HG03135 (cell line): ENCODE measurements around the gene RLN3.

Source experiments
- ATAC-seq: cut with Tn5 transposase; IDR thresholded peaks from one replicate; pipeline ENCODE4 v1.9.1; 2021; ENCODE audit warnings: mild to moderate bottlenecking, moderate library complexity; ENCODE audit not compliant: unreplicated experiment

Gene RLN3

DNA sequence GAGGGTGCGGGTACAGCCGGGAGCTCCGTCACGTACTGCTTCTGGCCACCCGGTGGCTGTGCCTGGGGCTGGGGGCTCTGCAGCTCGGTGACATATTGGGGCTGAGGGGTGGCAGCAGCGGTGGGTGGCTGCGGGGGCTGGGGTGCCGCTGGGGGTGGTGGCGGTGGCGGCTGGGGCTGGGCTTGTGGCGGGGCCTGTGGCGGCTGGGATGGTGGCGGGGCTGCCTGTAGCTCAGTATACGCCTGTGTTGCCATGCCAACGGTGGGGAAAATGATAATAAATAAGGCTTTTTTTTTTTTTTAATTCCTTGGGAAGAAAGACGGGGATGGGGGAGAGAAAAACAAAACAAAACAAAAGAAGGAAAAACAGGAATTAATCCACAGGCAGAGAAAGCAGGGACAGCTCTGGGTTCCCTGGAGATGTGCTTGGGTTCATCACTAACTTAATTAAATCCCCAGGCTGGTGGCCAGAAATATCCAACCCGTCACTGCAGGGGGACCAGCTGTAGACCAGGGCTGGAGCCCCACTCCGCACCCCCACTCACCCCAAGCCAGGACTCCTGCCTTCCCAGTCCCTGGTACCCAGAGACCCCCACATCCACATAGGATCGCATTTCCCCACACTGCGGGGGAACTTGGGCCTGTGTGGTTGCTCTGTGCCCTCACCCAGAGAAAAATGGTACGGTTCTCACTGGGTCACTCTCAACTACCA lies 34.2 kb upstream of the RLN3 start:
- no peak for ATAC-seq

DNA sequence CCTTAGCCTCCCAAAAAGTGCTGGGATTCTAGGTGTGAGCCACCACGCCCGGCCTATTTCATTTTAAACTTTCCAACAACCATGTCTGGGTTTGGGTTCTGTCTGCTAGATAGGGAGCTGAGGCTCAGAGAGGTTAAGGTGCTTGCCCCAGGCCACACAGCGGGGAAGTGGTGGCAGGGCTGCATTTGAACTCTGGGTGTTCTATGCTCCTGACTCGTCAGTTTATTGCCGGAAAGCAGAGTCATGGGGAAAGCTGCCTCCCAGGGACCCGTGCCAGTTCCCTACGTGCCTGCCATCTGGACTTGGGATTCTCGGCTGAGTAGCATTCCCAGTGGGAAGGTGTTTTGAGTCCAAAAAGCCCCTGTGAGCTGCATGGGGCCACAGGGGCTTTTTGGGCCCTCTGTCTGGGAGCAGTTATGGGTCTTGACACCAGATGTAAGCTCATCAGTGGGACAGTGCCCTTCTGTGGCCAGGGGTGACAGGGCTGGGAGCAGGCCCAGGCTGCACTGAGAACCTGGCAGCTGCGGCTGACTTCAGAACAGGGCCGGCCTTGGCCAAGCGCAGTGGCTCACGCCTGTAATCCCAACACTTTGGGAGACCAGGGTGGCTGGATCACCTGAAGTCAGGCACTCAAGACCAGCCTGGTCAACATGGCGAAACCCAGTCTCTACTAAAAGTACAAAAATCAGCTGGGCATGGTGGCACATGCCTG lies 32.8 kb upstream of the RLN3 start:
- no peak for ATAC-seq

DNA sequence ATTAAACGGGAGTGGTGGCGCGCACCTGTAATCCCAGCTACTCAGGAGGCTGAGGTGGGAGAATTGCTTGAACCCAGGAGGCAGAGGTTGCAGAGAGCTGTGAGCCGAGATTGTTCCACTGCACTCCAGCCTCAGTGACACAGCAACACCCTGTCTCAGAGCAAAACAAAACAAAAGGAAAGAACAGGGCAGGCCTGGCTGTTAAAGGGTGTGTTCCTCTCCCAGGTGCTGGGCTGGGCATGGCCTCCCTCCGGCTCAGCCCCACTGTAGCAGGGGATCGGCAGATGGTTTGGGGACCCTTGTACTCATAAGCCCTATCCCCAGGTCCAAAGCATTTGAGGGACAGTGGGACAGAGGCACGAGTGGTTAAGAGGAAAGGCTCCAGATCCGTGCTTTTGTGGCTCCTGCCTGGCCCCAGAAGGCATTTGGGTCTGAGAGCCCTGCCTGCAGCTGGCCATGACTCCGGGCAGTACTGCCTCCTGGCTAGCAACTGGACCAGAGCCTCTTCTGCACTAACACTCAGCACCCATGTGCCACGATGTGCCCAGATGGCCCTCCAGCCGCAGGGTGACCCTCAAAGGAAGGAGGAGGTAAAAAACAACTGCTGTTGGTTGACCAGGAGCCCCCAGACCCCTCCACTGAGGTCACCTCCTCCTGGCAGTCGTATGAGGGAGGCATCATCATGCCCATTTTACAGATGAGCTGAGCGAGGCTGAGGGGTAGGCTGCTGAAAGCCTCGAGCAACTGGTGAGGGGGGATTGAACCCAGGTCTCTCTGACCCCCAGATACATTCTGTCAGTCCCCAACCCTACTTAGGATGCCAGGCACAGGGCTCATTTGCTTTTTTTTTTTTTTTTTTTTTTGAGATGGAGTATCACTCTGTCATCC lies 31.8 kb upstream of the RLN3 start:
- ATAC-seq = no peak

DNA sequence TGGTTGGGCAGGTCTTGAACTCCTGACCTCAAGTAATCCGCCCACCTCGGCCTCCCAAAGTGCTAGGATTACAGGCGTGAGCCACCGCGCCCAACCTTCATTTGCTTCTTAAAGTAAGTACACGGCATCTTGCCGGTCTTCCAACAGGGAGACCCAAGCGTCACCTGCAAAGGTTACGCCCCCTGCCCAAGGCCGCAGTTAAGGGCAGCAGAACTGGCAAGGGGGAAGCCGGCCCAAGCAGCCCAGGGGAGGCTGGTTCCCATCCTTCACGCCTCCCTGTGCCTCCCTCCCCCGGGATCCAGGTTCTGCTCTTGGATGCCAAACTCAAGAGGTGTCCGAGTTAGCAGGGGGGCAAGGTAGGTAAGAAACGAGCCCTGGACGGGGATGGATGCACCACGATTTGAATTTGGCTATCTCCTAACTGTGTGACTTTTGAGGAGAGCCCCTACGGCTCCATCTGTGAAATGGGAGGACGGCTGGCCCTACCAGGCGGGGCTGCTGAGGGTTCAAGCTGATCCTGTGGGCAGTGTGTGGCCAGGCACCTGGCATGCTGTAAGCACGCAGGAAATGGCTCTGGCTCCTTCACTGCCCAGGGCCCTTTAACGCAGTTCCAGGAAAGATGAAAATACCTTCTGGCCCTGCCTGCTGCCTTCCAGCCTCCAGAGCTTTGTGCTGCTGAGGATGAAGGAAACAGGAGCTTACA lies 30.9 kb upstream of the RLN3 start:
- no peak for ATAC-seq

DNA sequence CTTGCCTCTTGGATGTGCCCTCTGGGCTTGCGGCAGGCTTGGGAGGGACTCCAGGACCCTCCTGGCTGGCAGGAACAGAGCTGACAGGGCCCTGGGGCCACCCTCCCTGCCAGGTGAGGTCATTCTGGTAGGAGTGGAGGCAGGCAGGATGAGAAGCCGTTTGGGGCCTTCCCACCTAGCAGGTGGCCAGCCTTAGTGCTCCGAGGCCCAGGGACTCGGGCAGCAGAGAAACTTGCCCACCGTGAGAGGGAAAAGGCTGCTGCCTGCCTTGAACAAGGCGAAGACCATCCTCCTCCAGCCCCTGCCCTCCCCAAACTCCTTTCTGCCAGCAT lies 30.4 kb upstream of the RLN3 start:
- no peak for ATAC-seq

DNA sequence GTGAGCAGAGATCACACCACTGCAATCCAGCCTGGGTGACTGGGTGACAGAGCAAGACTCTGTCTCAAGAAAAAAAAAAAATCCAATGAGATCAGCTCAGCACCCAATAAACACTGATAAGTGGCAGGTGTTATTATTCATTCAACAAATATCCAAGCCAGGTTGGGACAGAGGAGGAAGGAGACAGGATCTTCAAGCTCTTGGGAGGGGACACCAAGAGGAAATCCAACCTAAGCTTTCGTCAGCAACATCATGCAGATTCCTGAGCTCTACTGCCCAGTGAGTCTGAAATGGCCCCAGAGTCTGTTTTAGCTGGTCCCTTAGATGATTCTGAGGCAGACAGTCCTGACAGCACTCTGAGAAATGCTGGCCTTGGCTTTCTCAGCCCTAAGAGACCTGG lies 29.5 kb upstream of the RLN3 start:
- ATAC-seq = no peak

DNA sequence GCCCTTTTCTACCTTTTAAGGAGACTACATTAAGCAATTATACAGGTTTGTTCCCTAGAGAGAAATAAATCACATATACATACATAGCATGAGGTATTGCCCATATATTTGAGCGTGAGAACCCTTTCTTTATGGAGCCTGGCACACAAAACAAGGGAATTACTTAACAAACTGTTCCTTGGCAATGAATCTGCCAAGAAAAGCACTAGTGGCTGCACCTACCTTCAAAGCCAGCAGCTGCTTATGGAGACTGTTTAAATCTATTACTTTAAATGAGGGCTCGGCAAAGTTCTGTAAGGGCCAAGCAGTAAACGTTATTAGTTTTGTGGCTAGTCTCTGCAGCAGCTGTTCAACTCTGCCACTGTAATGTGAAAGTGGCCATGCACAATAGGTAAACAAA lies 28.9 kb upstream of the RLN3 start:
- no peak for ATAC-seq

DNA sequence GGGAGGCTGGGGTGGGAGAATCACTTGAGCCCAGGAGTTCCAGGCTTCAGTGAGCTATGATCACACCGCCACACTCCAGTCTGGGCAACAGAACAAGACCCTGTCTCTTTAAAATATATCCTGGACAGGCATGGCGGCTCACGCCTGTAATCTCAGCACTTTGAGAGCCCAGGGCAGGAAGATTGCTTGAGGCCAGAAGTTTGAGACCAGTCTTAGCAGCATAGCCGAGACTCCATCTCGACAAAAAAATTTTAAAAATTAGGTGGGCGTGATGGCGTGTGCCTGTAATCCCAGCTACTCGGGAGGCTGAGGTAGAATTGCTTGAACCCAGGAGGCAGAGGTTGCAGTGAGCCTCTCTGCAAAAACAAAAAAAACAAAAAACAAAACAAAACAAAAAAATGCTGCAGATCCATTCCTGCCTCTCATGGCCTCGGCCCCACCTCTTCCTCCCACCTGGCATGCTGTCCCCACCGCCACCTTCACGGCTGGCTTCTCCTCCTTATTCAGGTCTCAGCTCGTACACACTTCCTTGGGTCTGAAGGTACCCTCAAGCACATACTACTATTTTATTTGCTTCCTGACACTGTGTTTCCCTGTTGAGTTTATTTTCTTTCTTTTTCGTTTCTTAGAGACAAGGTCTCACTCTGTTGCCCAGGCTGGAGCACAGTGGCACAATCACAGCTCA lies 27.1 kb upstream of the RLN3 start:
- no peak for ATAC-seq

DNA sequence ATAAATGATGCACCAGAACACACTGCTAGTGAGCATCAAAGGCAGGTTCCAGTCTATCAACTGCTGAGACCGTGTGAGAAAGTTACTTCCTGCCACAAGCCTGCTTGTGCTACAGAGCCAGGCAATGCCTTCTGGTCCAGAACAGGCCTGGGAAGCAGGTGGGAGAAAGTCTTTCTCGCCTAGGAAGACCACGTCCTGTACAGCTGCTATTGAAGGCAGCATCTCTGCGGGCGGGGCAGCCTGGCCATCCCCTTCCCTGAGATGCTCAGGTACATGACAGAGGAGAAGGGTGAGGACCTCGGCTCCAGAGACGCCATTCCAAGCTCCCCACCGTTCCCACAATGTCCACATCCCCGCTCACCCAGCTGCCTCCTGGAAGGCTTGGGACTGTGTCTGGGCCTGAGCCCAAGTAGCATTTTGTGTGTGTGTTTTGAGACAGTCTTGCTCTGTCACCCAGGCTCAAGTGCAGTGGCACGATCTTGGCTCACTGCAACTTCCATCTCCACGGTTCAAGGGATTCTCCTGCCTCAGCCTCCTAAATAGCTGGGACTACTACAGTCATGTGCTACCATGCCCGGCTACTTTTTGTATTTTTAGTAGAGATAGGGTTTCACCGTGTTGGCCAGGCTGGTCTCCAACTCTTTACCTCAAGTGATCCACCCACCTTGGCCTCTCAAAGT lies 25.2 kb upstream of the RLN3 start:
- ATAC-seq = no peak

DNA sequence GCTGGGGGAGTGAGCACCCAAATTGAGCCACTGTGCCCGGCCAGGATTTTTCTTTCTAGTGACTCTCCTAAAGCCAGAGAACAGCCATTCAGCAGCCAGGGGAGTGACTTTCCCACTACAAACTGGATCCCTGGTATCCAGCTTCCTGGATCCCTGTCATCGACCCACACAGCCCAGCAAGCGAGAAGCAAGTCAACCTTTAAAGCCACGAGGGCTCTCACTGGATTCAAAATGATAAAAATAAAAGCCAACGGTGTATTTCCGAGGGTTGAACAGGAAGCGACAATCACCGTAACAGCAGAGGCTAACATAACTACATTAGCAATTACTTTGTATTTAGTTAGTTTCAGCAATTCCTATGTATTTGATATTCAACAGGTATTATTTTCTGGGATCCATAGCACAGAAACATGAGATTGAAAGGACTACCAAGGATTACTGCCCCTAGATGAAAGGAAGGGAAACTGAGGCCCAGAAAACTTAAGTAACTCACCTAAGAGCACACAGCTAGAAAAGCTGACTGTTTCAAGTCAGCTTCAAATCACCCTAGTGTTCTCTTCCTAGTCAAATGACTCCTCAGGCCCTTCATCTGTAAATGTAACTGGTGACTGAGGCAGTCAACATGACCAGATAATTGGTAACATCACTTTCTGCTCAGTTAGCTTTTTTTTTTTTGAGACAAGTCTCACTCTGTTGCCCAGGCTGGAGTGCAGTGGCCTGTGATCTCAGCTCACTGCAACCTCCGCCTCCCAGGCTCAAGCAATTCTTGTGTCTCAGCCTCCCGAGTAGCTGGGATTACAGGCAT lies 24.5 kb upstream of the RLN3 start:
- ATAC-seq = no peak

DNA sequence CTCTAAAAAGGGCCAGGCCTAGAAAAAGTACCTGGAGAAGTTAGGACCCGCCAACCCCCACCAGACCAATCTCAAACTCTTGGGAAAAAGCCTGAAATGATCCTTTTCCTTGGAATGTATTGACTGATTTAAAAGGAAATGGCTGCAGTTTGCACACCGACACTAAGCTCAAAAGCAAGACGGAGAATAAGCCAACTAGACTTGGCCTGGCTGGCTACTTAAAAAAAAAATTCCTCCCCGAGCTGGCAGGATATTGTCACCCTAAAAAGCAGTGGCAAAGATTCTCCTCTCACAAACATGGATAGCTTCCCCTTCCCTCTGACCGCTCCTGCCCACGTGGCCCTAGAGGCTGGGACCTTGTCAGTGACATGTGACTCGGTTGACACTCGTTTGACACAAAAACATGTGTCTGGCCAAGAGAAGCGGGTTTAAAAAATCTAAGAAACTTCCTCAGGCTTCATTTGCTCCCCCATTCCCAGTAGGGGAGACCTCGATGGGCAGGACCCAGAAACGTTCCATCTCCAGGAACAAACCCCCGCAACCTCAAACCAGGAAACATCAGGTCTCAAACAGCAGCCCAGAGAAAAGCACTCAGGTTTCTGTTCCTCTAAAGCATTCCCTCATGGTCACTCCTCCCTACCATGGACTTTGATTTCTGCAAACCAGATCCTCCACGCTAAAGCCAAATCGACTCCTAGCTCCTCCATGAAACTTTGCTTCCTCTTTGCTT lies 23.2 kb upstream of the RLN3 start:
- ATAC-seq = no peak

DNA sequence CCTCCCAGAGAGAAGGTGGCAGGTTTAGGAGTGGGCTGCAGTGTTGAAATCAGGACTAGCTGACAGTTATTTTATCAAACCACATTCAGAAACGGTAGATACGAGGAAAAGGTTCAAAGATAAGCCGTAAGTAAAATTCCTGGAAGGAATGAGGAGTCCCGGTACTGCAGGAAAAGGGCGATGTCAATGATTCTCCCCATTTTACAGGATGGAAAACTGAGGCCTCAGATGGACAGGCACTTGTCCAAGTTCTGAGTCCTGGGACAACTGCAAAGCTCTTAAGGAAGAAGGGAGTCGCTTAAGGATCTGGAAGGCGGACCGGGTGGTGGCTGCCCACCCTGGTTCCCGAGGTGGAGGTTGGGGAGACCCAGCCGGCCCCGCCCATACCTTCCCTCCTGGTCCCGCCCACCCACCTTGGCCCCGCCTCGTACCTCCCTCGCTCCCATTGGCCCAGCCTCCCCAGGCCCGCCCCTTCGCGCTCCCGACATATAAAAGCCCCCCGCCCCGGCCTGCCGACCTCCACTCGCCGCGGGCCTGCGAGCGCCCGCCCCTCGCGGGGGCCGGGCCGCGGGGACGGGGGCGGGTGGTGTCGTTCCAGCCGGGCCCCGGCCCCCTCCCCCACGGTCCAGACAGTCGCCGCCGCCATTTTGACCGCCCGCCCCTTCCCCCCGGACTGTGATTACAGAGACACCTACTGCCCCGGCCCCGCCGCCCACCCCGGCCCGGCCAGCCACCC lies 22.4 kb upstream of the RLN3 start:
- peak; percentile 34 for ATAC-seq

DNA sequence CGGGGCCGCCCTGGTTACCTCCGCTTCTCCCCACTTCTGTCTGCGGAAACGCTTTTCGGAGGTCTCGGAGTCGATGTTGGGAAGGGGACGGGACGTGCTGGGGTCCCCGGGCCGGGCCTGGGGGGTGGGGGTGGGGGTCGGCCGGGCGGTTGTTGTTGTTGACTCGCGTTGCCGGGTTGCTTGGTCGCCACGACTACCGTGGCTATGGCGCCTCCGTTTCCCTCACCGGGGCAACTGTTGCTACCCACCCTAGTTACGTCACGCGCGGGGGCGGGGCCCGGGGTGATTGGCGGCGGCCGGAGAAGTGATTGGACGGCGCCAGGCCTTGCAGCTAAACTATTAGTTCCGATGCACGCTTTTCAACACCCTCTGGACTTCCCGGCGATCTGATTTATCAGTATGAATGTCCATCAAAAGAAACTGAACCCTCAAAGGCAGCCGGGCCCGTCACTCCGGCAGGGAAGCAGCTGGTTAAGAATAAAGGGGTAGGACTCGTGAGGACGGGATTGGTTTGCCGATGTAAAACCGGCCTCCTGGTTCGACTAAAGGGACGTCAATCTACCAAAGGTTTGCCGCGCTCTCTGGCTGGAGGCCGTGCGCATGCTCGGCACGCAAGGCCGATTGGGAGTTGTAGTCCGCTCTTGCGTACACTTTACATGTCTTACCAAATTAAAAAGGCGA lies 21.7 kb upstream of the RLN3 start, which contains the start of gene RFX1:
Gene RFX1 (minus strand): TSS at position 236 of the 681 bp plus-strand sequence. CDS start 12,477 bp downstream, outside the sequence.
- peak; percentile 73 for ATAC-seq

DNA sequence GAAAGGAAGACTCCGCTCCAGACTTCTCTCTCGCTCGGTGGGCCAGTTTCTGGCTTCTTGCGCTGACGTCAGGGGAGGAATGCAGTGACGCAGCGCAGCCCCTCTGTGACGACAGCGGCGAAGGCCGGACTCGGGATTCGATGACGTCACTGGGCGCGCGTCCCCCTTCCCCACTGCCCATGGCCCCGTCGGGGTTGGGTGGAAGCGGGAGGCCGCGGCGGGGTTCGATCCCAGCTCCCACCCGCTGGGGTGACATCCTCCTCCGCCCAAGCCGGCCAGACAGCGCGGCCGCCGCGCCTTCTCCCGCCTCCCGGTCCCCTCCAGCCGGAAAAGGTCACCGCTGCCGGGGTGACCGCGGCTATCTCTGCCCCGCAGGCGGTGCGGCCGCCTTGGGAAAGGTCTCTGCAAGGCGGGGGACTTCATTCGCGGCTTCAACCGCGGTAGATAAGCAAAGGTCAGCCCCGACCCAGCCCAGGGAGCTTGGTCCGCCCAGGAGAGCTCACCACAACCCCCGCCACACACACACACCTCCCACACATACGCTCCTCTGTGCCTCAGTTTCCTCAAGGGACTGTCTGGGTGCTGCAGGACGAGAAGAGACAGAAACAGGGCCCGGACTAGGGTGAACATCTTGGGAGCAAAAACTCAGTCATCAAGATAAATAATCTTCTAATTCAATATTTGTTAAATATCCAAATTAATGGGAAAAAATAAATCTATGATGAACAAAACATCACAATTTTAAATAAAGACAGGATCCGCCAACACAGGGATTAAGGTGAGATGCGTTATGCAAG lies 21.0 kb upstream of the RLN3 start:
- ATAC-seq = peak; percentile 33

DNA sequence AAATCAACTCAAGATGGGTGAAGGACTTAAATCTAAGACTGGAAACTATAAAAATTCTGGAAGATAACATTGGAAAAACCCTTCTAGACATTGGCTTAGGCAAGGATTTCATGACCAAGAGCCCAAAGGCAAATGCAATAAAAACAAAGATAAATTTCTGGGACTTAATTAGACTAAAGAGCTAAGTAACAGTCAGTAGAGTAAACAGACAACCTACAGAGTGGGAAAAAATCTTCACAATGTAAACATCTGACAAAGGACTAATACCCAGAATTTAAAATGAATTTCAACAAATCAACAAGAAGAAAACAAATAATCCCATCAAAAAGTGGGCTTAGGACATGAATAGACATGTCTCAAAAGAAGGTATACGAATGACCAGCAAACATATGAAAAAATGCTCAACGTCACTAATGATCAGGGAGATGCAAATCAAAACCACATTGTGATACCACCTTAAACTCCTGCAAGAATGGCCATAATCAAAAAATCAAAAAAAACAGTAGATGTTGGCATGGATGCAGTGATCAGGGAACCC lies 15.5 kb upstream of the RLN3 start:
- no peak for ATAC-seq

DNA sequence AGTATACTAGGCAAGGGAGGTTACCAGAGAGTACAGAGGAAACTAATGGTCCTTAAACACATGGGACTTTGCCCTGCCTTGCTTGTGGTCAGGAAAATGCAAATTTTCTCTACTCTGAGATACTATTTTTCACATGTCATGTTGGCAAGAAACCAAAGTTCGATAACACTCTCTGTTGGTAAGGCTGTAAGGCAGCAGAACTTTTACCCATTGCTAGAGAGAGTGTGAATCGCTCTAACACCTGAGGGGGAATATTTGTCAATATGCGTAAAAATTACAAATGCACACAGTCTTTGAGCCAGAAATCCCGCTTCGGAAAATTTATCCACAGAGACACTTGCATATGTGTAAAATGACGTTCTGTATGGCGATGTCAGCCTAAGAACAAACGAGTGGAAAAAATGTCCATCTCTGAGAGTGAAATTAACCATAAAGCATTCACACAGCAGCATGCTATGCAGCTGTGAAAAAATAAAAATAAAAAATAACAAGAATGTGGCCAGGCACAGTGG lies 12.4 kb upstream of the RLN3 start:
- ATAC-seq = peak; percentile 74
